Measurements from ENCODE around the gene LRRC26. TPM values are rescaled to one million over a fixed set of nuclear protein-coding genes. Genes with fewer than 3 reads are reported as not detected.

LRRC26 gene
- total RNA-seq, 1 donor from 2014 or later: not detected

DNA sequence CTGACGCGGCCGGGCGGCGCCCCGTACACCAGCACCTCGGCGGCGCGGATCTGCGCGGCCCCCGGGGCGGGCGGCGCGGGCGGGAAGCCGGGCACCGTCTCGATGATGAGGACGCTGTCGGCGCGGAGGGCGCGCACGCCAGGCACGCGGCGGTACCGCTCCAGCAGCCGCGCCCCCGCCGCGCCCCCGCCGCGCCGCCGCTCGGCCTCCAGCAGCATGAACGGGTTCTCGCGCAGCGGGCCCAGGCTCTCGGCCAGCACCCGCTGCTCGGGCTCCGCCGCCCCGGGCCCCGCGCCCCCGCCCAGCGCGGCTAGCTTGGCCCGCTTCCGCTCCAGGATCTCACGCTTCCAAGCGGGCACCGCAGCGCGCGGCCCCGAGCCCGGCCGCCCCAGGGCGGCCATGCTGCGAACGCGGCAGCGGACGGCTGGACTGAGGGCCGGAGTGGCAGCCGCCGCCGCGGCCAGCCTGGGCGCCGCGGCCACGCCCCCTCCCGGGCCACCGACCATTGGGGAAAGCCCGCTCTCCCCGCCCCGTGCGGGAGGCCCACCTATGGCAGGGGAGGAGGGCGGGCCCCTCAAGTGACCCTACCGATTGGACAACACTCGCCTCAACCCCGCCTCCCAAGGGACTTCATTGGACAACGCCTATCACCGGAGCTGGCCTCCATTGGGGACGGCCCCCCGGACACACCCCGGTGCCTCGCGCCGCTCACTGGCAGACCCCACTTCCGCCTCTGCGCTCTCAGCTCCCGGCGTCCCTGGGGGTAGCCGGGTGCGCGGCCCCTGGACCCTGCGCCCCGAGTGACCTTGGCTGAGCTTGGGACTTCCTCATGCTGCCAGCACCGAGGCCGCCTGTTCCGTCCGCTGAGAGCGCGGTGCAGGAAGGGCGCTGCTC lies 30.7 kb upstream of the LRRC26 start, which contains the start of gene TPRN:
TPRN (minus strand) TSS at position 431 of the 894 bp plus-strand sequence; CDS start at position 401, 30 bp downstream.
- Histone ChIP-seq H3K27me3 (ENCODE audit: control insufficient read depth, insufficient read depth, low read length) (no peaks in the 10 kb centered on the region), H3K4me3 (ENCODE audit: low read depth, low read length) (peak within 1 kb of the TSS; percentile 79), H3K36me3 (ENCODE audit: control insufficient read depth, insufficient read depth, low read length) (no peaks in the 10 kb centered on the region)
- TF ChIP-seq, protein P1, sequence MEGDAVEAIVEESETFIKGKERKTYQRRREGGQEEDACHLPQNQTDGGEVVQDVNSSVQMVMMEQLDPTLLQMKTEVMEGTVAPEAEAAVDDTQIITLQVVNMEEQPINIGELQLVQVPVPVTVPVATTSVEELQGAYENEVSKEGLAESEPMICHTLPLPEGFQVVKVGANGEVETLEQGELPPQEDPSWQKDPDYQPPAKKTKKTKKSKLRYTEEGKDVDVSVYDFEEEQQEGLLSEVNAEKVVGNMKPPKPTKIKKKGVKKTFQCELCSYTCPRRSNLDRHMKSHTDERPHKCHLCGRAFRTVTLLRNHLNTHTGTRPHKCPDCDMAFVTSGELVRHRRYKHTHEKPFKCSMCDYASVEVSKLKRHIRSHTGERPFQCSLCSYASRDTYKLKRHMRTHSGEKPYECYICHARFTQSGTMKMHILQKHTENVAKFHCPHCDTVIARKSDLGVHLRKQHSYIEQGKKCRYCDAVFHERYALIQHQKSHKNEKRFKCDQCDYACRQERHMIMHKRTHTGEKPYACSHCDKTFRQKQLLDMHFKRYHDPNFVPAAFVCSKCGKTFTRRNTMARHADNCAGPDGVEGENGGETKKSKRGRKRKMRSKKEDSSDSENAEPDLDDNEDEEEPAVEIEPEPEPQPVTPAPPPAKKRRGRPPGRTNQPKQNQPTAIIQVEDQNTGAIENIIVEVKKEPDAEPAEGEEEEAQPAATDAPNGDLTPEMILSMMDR (IDR thresholded peaks at IDR 0.05; ENCODE audit: insufficient read depth, low read length, poor library complexity, severe bottlenecking): no peak
- DNase-seq (ENCODE audit: low read depth): peak; percentile 93

DNA sequence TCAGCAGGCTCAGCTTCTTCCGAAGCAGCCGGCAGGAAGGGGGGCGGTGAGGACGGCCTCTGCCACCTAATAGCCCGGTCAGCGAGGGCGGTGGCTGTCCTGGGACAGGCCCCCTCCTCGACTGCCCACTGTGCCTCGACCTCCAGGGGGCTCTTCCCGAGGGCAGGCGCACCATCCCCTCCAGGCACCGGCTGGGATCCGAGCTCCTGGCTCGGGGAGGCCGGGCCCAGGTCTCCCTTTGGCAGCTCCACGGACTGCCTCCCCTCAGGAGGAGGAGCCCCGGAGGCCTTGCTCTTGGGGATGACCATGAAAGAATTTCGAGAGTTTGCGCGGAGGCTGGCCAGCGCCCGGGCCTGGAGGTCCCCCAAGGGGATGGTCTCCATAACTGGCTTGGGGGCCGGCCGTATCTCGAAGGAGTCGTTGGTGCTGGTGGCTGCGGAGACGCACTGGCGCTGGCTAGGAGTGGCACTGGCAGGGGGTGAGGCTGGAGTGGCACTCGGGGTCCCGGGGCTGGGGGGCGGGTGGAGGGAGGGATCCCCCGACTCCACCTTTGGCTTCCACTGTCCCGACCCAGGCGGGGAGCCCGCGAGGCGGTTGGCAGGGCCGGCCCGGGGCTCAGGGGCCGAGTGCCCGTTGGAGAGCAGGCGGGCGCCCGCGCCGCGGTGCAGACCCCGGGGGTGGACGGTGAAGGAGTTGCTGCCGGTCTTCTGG lies 29.7 kb upstream of the LRRC26 start:
- no peak for DNase-seq (ENCODE audit: low read depth)
- Histone ChIP-seq H3K36me3 (ENCODE audit: control insufficient read depth, insufficient read depth, low read length) (no peaks in the 10 kb centered on the region), H3K27me3 (ENCODE audit: control insufficient read depth, insufficient read depth, low read length) (no peaks in the 10 kb centered on the region), H3K4me3 (ENCODE audit: low read depth, low read length) (peak overlapping the region; percentile 44)
- TF ChIP-seq, protein P1 (IDR thresholded peaks at IDR 0.05; ENCODE audit: insufficient read depth, low read length, poor library complexity, severe bottlenecking): no peak

DNA sequence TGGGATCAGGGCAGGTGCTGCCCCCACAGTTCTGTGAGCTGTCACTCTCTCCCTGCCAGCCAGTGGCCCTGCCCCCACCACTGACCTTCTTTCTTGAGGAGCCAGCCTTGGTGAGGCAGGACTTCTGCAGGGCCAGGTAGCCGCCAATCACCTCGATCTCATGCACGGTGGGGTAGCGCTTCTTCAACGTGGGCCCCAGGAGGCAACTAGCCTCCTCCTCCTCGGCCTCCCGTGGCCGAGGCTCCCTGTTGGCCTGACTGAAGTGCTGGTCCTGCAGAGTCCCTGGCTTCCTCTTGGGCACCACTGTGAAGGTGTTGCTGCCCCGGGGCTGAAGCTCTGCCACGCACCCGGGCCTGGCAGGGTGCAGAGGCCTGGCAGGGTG lies 29.0 kb upstream of the LRRC26 start:
- no peak overlapping the region for H3K4me3 ChIP-seq (ENCODE audit: low read depth, low read length)
- TF ChIP-seq, protein P1 (IDR thresholded peaks at IDR 0.05; ENCODE audit: insufficient read depth, low read length, poor library complexity, severe bottlenecking): no peak
- H3K36me3 ChIP-seq (ENCODE audit: control insufficient read depth, insufficient read depth, low read length): no peaks in the 10 kb centered on the region
- DNase-seq (ENCODE audit: low read depth): no peak
- H3K27me3 ChIP-seq (ENCODE audit: control insufficient read depth, insufficient read depth, low read length): no peaks in the 10 kb centered on the region

DNA sequence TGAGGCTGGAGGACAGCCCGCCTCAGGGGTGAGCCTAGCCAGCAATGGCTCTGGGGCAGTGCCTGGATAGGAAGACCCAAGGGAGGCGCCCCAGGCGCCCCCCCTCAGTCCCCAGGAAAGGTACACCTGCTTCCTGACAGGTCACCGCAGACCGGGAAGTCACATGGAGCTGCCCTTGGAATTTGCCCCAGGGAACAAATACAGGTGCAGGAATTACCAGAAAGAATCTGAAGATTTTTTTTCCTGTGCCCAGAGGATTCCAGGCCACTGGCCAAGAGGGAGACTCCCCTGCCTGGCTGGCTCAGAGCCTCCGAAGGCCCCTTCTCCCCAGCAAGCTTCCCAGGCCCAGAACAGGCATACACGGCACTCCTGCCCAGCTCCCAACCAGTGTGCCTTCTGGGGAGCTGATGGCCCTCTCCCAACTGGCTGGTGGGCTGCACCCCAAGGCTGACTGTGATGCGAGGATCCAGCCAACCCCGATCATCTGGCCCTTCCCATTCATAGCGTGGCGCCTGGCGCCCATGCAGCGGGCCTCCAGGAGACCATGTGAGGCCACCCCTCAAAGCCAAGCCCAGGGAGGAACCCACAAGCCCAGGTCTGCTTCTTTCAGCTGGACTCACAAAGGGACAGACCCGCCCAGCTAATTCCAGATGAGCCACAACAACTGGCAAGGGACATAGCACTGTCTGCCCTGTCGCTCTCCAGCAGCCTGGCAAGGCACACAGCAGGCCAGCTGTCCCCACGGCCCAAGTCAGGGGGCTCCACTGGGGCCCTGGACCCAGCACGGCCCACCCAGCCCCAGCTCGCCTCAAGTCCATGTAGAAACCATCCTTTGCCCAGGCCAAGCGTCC lies 28.4 kb upstream of the LRRC26 start:
- no peak for DNase-seq (ENCODE audit: low read depth)
- H3K27me3 ChIP-seq (ENCODE audit: control insufficient read depth, insufficient read depth, low read length): no peaks in the 10 kb centered on the region
- no peaks in the 10 kb centered on the region for H3K36me3 ChIP-seq (ENCODE audit: control insufficient read depth, insufficient read depth, low read length)
- TF ChIP-seq, protein P1 (IDR thresholded peaks at IDR 0.05; ENCODE audit: insufficient read depth, low read length, poor library complexity, severe bottlenecking): no peak
- no peak overlapping the region for H3K4me3 ChIP-seq (ENCODE audit: low read depth, low read length)

DNA sequence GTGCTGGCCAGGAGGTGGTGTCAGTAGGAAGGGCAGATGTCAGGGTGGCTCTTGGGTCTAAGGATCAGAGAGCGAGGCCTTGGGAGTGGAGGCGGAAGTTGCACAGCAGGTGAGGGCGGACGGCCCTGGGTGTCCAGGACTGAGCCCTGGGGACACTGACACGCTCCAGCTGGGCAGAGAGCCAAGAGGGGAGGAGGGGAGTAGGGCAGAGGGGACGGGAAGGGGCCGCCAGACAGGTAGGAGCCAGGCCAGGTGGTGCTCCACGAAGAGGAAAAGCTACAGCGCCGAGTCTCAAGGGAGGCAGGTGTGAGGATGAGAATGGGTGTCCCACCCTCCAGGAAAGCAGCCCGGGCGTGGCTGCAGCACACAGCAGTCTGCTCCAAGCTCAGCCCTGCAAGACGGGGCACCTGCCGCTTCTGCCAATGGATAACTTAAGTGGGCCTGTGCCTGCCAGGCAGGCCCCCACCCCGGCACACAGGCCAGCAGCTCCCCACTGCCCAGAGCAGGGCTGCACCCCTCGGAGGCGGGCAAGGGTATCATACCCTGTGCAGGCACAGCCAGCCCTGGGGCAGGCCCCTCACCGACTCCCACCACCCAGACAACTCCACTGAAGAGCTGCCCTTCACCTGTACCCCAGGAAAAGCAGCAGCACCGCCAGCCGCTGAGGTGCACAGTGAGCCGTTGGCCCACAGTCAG lies 25.8 kb upstream of the LRRC26 start:
- no peak for DNase-seq (ENCODE audit: low read depth)
- TF ChIP-seq, protein P1 (IDR thresholded peaks at IDR 0.05; ENCODE audit: insufficient read depth, low read length, poor library complexity, severe bottlenecking): no peak
- no peaks in the 10 kb centered on the region for H3K27me3 ChIP-seq (ENCODE audit: control insufficient read depth, insufficient read depth, low read length)
- H3K36me3 ChIP-seq (ENCODE audit: control insufficient read depth, insufficient read depth, low read length): no peaks in the 10 kb centered on the region
- H3K4me3 ChIP-seq (ENCODE audit: low read depth, low read length): no peak overlapping the region
